OCI-LY7 (cell line): ENCODE results near the gene MAML3. TPM values are rescaled to one million over a fixed set of nuclear protein-coding genes. Genes with fewer than 3 reads are reported as not detected.

Experiments
- BruUV-seq: library from RNA; stranded (reverse); fragments of 400-500 nt; replicated peaks from 2 replicates; lab custom pipeline; 2021; lab: Mats Ljungman, UMichigan
- CTCF ChIA-PET: fragments of 300-600 bp; sonication (Branson Sonifier 250); formaldehyde crosslinking; loops from one replicate; lab custom pipeline; 2022; ENCODE audit warnings: antibody characterized with exemption; ENCODE audit not compliant: unreplicated experiment; lab: Charles Lee
- POLR2A ChIA-PET: fragments of 300-600 bp; sonication (Branson Sonifier 250); formaldehyde crosslinking; loops from one replicate; lab custom pipeline; 2022; ENCODE audit warnings: antibody characterized with exemption; lab: Charles Lee
- DNase-seq: peaks from one replicate; pipeline ENCODE4 v3.0.0-alpha.2; 2015; ENCODE audit warnings: low spot score
- H2AFZ ChIP-seq: fragments of 200-600 bp; sonication (generic), shearing (Covaris generic); 2 replicates; pipeline ENCODE4 v1.6.1; 2014; ENCODE audit warnings: mild to moderate bottlenecking, antibody characterized with exemption, low read length, moderate library complexity
- H3K27ac ChIP-seq: fragments of 200-600 bp; sonication (generic); 2 replicates; pipeline ENCODE4 v1.5.1; 2014; ENCODE audit warnings: mixed run types, low read depth, mild to moderate bottlenecking, moderate library complexity, low read length, inconsistent platforms; ENCODE audit not compliant: poor library complexity, severe bottlenecking
- H3K36me3 ChIP-seq: fragments of 200-600 bp; sonication (generic); 2 replicates; pipeline ENCODE4 v1.6.1; 2014; ENCODE audit warnings: mild to moderate bottlenecking, antibody characterized with exemption, low read length, moderate library complexity, mixed read lengths; ENCODE audit not compliant: insufficient read depth
- H3K4me1 ChIP-seq: fragments of 200-600 bp; sonication (generic); 2 replicates; pipeline ENCODE4 v1.5.1; 2014; ENCODE audit warnings: mild to moderate bottlenecking, low read length; ENCODE audit not compliant: insufficient read depth, poor library complexity, severe bottlenecking
- H3K4me2 ChIP-seq: fragments of 200-600 bp; sonication (generic); 2 replicates; pipeline ENCODE4 v1.6.1; 2014; ENCODE audit warnings: mild to moderate bottlenecking, low read length
- H3K4me3 ChIP-seq: fragments of 200-600 bp; sonication (generic); 2 replicates; pipeline ENCODE4 v1.5.1; 2014; ENCODE audit warnings: mild to moderate bottlenecking, low read depth, low read length; ENCODE audit not compliant: poor library complexity, severe bottlenecking
- H3K79me2 ChIP-seq: fragments of 200-600 bp; sonication (generic); 2 replicates; pipeline ENCODE4 v1.6.1; 2016; ENCODE audit warnings: low read depth, mild to moderate bottlenecking, low read length, moderate library complexity, mixed read lengths; ENCODE audit not compliant: insufficient read depth
- H3K9me2 ChIP-seq: fragments of 200-600 bp; sonication (generic); 2 replicates; pipeline ENCODE4 v1.6.1; 2016; ENCODE audit warnings: mild to moderate bottlenecking, low read length, mixed read lengths; ENCODE audit not compliant: insufficient read depth
- H3K9me3 ChIP-seq: fragments of 200-600 bp; sonication (generic); 2 replicates; pipeline ENCODE4 v1.6.1; 2014; ENCODE audit warnings: mild to moderate bottlenecking, mixed run types, low read length, mixed read lengths
- H4K20me1 ChIP-seq: fragments of 200-600 bp; sonication (generic); 2 replicates; pipeline ENCODE4 v1.6.1; 2014; ENCODE audit warnings: mild to moderate bottlenecking, antibody characterized with exemption, low read length, moderate library complexity, mixed read lengths; ENCODE audit not compliant: insufficient read depth
- EZH2phosphoT487 ChIP-seq: fragments of 200-600 bp; sonication (generic); IDR thresholded peaks from 2 replicates; pipeline ENCODE4 v1.6.1; 2018; ENCODE audit warnings: low read depth, borderline replicate concordance, mild to moderate bottlenecking, mixed run types, antibody characterized with exemption, low read length, moderate library complexity, mixed read lengths
- intact Hi-C: fragments of 100-400 bp; cut with micrococcal nuclease; formaldehyde crosslinking; loops from one replicate; pipeline ENCODE4 v1.10.0; 2022; ENCODE audit not compliant: unreplicated experiment
- total RNA-seq, 2 experiments: library from RNA; depleted of rRNA in 1 of 2; stranded (reverse); fragments of >200 nt in 1 of 2; shearing (Covaris generic) in 1 of 2; gene quantifications; 2 replicates each; pipeline ENCODE4 v1.2.3, GENCODE V29; 2014 to 2022
- TF ChIP-seq, protein P1 (sequence below): fragments of 200-600 bp; sonication (generic); conservative IDR thresholded peaks from 2 replicates; pipeline ENCODE4 v1.5.1; 2014; ENCODE audit warnings: mild to moderate bottlenecking, antibody characterized with exemption, low read length, moderate library complexity, mixed read lengths

Gene MAML3
- total RNA-seq, 2 experiments from 2014 or later: 0.80 to 1.2 TPM

DNA sequence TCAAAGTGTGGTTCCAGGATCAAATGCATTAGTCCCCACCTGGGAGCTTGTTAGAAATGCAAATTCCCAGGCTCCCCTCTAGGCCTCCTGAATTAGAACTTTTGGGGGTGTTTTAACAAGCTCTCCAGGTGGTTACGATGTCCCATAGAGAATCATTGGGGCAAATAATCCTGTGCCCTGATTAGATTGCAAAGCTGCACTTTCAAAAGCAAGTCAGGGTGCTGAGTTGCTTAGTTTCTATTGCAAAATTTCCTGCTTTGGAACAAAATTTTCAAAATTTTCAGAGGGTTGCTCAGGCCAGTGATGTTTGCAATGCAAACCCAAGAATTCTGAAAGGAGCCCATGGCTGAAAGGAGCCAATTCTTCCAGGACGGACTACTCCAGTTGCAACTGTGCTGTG lies 417.3 kb downstream of the MAML3 start:
- H3K79me2 ChIP-seq: no peaks in the 10 kb centered on the region
- H3K36me3 ChIP-seq: no peaks in the 10 kb centered on the region
- ChIA-PET CTCF (no interaction called here), POLR2A (interaction anchor here (0.8 to 1.2 kb wide), 2 partner anchors 9 to 23 kb away, joined by 3 to 4 read pairs; no protein-coding TSS in a partner anchor)
- no peak overlapping the region for H3K4me2 ChIP-seq
- no peaks in the 10 kb centered on the region for H3K9me3 ChIP-seq
- DNase-seq: no peak
- H3K27ac ChIP-seq: no peak overlapping the region
- no TSS peak for BruUV-seq
- TF ChIP-seq, protein P1, sequence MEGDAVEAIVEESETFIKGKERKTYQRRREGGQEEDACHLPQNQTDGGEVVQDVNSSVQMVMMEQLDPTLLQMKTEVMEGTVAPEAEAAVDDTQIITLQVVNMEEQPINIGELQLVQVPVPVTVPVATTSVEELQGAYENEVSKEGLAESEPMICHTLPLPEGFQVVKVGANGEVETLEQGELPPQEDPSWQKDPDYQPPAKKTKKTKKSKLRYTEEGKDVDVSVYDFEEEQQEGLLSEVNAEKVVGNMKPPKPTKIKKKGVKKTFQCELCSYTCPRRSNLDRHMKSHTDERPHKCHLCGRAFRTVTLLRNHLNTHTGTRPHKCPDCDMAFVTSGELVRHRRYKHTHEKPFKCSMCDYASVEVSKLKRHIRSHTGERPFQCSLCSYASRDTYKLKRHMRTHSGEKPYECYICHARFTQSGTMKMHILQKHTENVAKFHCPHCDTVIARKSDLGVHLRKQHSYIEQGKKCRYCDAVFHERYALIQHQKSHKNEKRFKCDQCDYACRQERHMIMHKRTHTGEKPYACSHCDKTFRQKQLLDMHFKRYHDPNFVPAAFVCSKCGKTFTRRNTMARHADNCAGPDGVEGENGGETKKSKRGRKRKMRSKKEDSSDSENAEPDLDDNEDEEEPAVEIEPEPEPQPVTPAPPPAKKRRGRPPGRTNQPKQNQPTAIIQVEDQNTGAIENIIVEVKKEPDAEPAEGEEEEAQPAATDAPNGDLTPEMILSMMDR: no peak
- TF ChIP-seq EZH2phosphoT487: no peak
- intact Hi-C loops: loop anchor here (10.0 kb wide), 1 partner anchor 518 kb away; no protein-coding TSS in a partner anchor
- no peaks in the 10 kb centered on the region for H4K20me1 ChIP-seq
- peaks cover 5% of the 10 kb centered on the region for H3K4me1 ChIP-seq
- no peak overlapping the region for H3K4me3 ChIP-seq
- no peaks in the 10 kb centered on the region for H3K9me2 ChIP-seq
- no peak overlapping the region for H2AFZ ChIP-seq

DNA sequence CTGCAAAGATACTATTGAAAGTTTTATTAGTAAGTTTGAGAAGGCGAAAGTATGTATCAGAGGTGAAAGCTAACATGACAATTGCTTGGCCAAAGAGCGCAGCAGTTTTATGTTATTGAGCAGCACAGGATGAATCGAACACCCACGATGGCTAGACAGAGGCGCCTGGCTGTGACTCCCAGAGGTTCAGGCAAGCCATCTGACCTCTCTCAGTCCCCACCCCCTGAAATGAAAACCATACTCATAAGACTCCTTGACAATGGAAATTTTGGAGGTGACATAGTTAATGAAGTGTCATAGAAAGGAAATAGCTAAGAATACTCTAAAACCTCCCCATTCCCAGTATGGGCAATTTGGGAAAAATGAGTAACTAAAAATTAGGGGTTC lies 417.7 kb downstream of the MAML3 start:
- Histone ChIP-seq H3K4me1 (peaks cover 5% of the 10 kb centered on the region), H3K4me3 (no peak overlapping the region), H2AFZ (no peak overlapping the region), H3K4me2 (no peak overlapping the region), H3K79me2 (no peaks in the 10 kb centered on the region), H3K9me2 (no peaks in the 10 kb centered on the region), H3K27ac (no peak overlapping the region), H4K20me1 (no peaks in the 10 kb centered on the region), H3K9me3 (no peaks in the 10 kb centered on the region), H3K36me3 (no peaks in the 10 kb centered on the region)
- no TSS peak for BruUV-seq
- ChIA-PET POLR2A (interaction anchor here (1.2 kb wide), 1 partner anchor 9 kb away, joined by 4 read pairs; no protein-coding TSS in a partner anchor), CTCF (interaction anchor here (0.5 kb wide), 1 partner anchor 1287 kb away, joined by 4 read pairs; no protein-coding TSS in a partner anchor)
- no peak for DNase-seq
- intact Hi-C loops: loop anchor here (10.0 kb wide), 1 partner anchor 519 kb away; no protein-coding TSS in a partner anchor
- TF ChIP-seq EZH2phosphoT487: no peak
- TF ChIP-seq, protein P1: no peak
